Subcutaneous abdominal adipose tissue (tissue), 5 donors: ENCODE measurements around the gene RENBP.

Experiments used
- H3K27ac ChIP-seq: one replicate; pipeline ENCODE4 v1.7.0; 2013; ENCODE audit warnings: low read depth, mild to moderate bottlenecking, inconsistent platforms, low read length, moderate library complexity
- H3K27me3 ChIP-seq, 5 donors: one replicate each; pipeline ENCODE4 v1.7.0; 2013; ENCODE audit warnings: low read length in 5 of 5, inconsistent platforms in 1 of 5; ENCODE audit not compliant: control insufficient read depth in 5 of 5, insufficient read depth in 4 of 5
- H3K36me3 ChIP-seq, 5 donors: one replicate each; pipeline ENCODE4 v1.7.0; 2013; ENCODE audit warnings: low read length in 5 of 5; ENCODE audit not compliant: control insufficient read depth in 5 of 5, insufficient read depth in 5 of 5
- H3K4me1 ChIP-seq, 5 donors: one replicate each; pipeline ENCODE4 v1.7.0; 2013; ENCODE audit warnings: low read length in 5 of 5, mild to moderate bottlenecking in 3 of 5, moderate library complexity in 1 of 5; ENCODE audit not compliant: control insufficient read depth in 5 of 5, insufficient read depth in 5 of 5
- H3K4me3 ChIP-seq, 5 donors: one replicate each; pipeline ENCODE4 v1.7.0; 2013; ENCODE audit warnings: low read length in 5 of 5, low read depth in 1 of 5
- H3K9ac ChIP-seq, 5 donors: one replicate each; pipeline ENCODE4 v1.7.0; 2013; ENCODE audit warnings: low read length in 5 of 5, mild to moderate bottlenecking in 4 of 5, moderate library complexity in 3 of 5
- H3K9me3 ChIP-seq, 5 donors: one replicate each; pipeline ENCODE4 v1.7.0; 2013; ENCODE audit warnings: low read length in 5 of 5; ENCODE audit not compliant: control insufficient read depth in 5 of 5
- donor health status: healthy.
- donor health status: healthy.
- donor health status: healthy.
- donor health status: healthy.
- donor health status: healthy.

The RENBP gene

DNA sequence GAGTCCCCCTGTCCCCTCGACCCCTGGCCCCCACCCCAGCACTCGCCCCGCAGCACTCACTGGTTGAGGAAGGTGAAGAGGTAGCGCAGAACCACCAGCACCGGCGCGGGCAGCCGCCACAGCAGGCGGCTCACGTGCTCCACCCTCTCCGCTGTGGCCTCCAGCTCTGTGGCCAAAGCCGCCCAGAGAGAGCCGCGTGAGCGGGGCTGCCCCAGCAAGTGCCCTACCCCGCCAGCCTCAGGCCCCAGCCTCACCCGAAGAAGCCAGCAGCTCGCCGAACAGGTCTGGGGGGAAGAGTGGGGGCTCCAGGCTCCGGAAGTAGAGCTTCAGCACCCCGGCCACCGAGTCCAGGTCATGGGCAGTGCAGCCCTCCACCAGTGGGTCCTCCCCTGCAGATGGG, 34.0 kb downstream of the RENBP start:
- Histone ChIP-seq H3K4me3 (no peak overlapping the region), H3K9ac (no peak overlapping the region), H3K9me3 (no peaks in the 10 kb centered on the region), H3K27me3 (peaks cover 12 to 43% (median 21%) of the 10 kb centered on the region in 5 donors), H3K4me1 (peaks cover 0 to 30% (median 0%) of the 10 kb centered on the region in 5 donors), H3K27ac (no peak overlapping the region), H3K36me3 (peaks cover 0 to 10% (median 0%) of the 10 kb centered on the region in 5 donors)

DNA sequence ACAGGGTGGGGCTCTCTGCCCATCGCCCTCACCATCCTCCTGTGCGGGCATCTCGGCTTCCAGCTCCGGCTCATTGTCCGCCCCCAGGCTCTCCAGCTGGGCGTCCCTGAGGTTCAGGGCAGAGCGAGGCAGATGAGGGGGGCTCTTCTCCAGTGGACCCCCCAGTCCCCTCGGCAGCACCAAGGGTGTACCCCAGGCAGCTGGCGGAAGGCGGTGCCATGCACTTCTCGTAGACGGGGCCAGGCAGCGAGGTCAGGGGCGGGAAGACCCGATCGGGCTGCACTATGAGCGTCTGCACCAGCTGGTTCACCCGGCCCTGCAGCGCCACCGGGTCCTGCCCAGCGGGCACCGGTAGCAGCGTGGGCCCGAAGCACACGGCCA, 34.5 kb downstream of the RENBP start:
- Histone ChIP-seq H3K36me3 (peaks cover 0 to 10% (median 0%) of the 10 kb centered on the region in 5 donors), H3K27me3 (peaks cover 12 to 43% (median 21%) of the 10 kb centered on the region in 5 donors), H3K9ac (no peak overlapping the region), H3K4me1 (peaks cover 0 to 30% (median 0%) of the 10 kb centered on the region in 5 donors), H3K27ac (no peak overlapping the region), H3K4me3 (no peak overlapping the region), H3K9me3 (no peaks in the 10 kb centered on the region)

DNA sequence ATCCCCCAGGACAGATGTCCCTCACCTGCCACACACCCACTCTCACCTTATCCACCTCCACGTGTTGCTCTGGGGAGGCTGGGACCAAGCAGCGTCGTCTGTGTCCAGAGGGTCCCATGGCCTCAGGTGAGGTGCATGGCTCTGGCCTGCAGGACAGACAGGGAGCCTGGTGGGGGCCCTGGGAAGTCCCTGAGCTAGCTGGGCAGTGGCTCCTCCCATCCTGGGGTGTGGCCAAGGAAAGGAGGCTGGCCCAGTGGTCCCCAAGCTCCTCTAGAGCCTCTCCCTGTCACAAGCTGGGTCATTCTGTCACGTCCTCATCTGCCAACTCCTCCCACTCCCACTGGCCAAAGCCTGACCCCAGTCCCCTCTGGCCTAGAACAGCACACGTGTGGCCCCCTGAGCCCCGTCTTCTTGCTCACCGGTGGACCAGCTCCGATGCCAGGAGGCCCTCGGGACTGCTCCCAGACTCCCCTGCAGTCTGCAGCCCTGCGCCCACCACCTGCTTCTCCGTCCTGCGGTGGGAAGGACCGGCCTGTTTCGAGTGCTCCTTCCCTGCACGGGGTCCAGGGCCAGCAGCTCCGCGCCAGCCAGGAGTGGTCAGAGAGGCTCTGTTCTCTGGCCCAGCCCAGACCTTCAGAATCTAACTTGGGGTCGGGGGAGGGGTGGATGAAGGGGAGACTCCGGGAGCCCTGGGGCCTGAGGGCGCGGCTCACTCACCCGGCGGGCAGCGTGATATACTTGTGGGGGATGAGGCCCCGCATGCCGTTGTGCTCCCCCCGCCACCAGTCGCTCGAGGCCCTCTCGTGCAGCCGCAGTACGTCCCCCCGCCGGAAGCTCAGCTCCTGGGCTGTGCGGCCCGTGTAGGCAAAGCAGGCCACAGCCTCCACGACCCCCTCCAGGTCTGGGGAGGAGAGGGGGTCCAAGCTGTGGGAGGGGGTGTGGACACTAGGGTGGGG, 35.1 kb downstream of the RENBP start:
- Histone ChIP-seq H3K9me3 (no peaks in the 10 kb centered on the region), H3K4me1 (peaks cover 0 to 30% (median 0%) of the 10 kb centered on the region in 5 donors), H3K27me3 (peaks cover 12 to 45% (median 21%) of the 10 kb centered on the region in 5 donors), H3K27ac (no peak overlapping the region), H3K4me3 (no peak overlapping the region), H3K9ac (no peak overlapping the region), H3K36me3 (peaks cover 0 to 10% (median 0%) of the 10 kb centered on the region in 5 donors)

DNA sequence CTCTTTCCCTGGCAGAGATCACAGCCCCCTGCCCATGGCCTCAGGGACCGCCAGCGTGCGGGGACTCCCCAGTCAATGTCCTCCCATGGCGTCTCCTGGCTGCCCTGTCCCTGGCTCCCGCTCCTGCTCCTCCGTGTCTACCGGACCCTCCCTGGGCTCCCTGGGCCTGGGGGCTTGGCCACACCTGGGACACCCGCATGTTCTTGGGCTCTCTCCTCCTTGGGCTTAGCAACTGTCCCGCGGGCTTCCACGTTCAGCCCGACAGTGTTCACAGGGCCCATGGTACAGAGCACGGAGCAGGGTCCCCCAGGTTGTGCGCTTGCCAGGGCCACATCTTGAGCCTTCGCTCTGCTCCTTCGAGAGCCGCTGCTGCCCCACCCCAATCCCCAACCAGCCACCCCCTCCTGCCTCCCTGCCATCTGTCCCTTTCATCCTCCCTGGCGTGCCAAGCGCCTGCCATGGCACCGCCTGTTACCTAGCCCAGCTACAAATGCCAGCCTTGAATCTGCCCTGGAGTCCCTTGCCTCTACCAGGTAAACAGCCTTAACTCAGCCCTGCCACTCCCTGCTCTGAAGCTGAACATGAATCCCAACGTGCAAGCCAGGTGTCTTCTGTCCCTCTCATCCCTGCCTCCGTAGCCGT, 36.1 kb downstream of the RENBP start:
- H3K27ac ChIP-seq = no peak overlapping the region
- no peak overlapping the region for H3K4me3 ChIP-seq
- peaks cover 12 to 42% (median 25%) of the 10 kb centered on the region in 5 donors for H3K27me3 ChIP-seq
- no peak overlapping the region for H3K9ac ChIP-seq
- H3K9me3 ChIP-seq = no peaks in the 10 kb centered on the region
- H3K4me1 ChIP-seq = peaks cover 0 to 38% (median 7%) of the 10 kb centered on the region in 5 donors
- peaks cover 0 to 10% (median 0%) of the 10 kb centered on the region in 5 donors for H3K36me3 ChIP-seq

DNA sequence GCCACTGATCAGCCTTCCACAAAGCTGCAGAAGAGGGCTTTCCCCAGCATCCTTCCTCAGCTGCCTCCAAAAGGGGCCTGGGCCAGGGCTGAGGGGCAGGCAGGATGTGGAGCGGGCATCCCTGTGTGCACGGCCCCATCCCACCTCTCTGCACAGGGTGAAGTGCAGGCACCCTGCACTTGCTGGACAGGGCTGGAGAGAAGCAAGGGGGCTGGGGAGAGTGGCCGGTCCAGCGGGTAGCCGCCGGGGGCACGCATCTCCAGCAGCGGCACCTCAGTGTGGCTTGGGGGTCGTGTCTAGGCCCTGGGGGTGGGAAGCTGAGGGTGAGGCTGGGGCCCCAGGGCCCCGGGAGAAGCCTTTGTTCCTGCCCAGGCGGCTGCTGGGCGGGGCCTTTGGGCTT, 37.0 kb downstream of the RENBP start:
- Histone ChIP-seq H3K27me3 (peaks cover 12 to 39% (median 25%) of the 10 kb centered on the region in 5 donors), H3K4me3 (no peak overlapping the region), H3K4me1 (peaks cover 0 to 47% (median 14%) of the 10 kb centered on the region in 5 donors), H3K9ac (no peak overlapping the region), H3K9me3 (no peaks in the 10 kb centered on the region), H3K27ac (no peak overlapping the region), H3K36me3 (peaks cover 0 to 4% (median 0%) of the 10 kb centered on the region in 5 donors)

DNA sequence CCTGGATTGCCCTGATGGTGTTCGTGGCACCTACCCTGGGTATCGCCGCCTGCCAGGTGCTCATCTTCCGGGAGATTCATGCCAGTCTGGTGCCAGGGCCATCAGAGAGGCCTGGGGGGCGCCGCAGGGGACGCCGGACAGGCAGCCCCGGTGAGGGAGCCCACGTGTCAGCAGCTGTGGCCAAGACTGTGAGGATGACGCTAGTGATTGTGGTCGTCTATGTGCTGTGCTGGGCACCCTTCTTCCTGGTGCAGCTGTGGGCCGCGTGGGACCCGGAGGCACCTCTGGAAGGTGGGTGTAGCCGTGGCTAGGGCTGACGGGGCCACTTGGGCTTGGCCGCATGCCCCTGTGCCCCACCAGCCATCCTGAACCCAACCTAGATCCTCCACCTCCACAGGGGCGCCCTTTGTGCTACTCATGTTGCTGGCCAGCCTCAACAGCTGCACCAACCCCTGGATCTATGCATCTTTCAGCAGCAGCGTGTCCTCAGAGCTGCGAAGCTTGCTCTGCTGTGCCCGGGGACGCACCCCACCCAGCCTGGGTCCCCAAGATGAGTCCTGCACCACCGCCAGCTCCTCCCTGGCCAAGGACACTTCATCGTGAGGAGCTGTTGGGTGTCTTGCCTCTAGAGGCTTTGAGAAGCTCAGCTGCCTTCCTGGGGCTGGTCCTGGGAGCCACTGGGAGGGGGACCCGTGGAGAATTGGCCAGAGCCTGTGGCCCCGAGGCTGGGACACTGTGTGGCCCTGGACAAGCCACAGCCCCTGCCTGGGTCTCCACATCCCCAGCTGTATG, 38.1 kb downstream of the RENBP start:
- no peak overlapping the region for H3K9ac ChIP-seq
- H3K27ac ChIP-seq = no peak overlapping the region
- peaks cover 12 to 36% (median 25%) of the 10 kb centered on the region in 5 donors for H3K27me3 ChIP-seq
- peak overlapping the region in 2 of 5 donors; percentile 50 to 62 for H3K4me3 ChIP-seq
- H3K4me1 ChIP-seq = peaks cover 0 to 58% (median 22%) of the 10 kb centered on the region in 5 donors
- H3K9me3 ChIP-seq = no peaks in the 10 kb centered on the region
- peaks cover 0 to 4% (median 0%) of the 10 kb centered on the region in 5 donors for H3K36me3 ChIP-seq

DNA sequence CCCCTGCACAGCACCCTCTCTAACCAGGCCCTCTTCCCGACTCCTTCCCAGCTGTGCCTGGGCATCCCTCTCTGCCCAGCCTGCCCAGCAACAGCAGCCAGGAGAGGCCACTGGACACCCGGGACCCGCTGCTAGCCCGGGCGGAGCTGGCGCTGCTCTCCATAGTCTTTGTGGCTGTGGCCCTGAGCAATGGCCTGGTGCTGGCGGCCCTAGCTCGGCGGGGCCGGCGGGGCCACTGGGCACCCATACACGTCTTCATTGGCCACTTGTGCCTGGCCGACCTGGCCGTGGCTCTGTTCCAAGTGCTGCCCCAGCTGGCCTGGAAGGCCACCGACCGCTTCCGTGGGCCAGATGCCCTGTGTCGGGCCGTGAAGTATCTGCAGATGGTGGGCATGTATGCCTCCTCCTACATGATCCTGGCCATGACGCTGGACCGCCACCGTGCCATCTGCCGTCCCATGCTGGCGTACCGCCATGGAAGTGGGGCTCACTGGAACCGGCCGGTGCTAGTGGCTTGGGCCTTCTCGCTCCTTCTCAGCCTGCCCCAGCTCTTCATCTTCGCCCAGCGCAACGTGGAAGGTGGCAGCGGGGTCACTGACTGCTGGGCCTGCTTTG, 38.9 kb downstream of the RENBP start:
- H3K9ac ChIP-seq = peak overlapping the region in 1 of 5 donors; percentile 8
- H3K36me3 ChIP-seq = peaks cover 0 to 4% (median 0%) of the 10 kb centered on the region in 5 donors
- peaks cover 12 to 33% (median 21%) of the 10 kb centered on the region in 5 donors for H3K27me3 ChIP-seq
- H3K27ac ChIP-seq = no peak overlapping the region
- H3K4me1 ChIP-seq = peaks cover 0 to 64% (median 28%) of the 10 kb centered on the region in 5 donors
- no peaks in the 10 kb centered on the region for H3K9me3 ChIP-seq
- H3K4me3 ChIP-seq = peak overlapping the region in 3 of 5 donors; percentile 50 to 62 (median 55)

DNA sequence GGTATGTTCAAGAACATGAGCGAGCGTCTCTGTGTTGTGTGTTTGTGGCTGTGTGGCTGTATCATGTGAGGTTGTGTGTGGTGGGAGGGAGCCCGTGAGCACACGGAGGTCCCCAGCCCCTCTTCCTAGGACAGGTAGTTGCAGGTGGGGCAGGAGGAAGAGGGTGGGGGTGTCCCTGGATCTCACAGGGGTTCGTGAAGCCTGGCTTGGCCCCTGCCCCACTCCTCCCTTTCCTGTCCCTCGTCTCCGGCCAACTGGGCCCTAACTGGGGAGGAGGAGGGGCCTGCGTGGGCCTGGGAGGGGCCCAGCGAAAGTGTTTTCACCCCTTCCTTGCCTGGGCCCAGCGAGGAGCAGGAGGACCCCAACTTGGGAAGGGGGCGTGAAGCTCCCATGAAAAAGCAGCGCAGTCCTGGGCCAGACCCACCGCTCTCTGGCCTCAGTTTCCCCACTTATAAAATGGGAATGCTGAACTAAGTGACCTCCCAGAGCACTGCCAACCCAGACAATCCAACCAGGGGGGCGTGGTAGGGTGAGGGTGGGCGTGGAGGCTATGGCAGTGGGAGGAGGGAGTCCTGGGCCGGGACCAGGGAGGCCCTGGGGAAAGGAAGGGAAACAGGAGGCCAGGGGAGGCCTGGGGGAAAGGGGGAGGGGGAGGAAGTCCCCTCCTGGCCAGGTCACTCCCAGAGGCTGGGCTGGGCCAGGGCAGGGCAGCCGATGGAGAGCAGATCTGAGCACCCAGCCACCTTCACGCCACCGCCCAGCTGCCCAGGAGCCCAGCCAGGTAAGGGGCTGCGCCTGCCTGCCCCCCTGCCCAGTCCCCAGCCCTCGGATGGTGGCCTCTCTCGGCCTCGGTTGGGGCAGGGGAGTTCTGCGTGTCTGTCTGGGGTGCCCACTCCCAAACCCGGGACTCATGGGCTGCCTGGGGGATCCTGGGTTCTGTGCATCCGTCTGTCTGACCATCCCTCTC, 40.2 kb downstream of the RENBP start, which contains the start of gene AVPR2:
Gene AVPR2, plus strand, starts transcription at position 683 of the 967 bp plus-strand sequence. CDS start 473 bp downstream, outside the sequence.
- Histone ChIP-seq H3K9ac (peak within 1 kb of the TSS in 2 of 5 donors; percentile 7 to 8), H3K36me3 (peaks cover 0 to 4% (median 0%) of the 10 kb centered on the region in 5 donors), H3K4me3 (peak within 1 kb of the TSS in 4 of 5 donors; percentile 35 to 62 (median 52)), H3K27me3 (peaks cover 12 to 32% (median 21%) of the 10 kb centered on the region in 5 donors), H3K4me1 (peaks cover 0 to 64% (median 28%) of the 10 kb centered on the region in 5 donors), H3K27ac (no peak within 1 kb of the TSS), H3K9me3 (no peaks in the 10 kb centered on the region)
